Psoas muscle (tissue), 8 donors: ENCODE data around the gene GLB1L2. TPM values are rescaled to one million over a fixed set of nuclear protein-coding genes. Genes with fewer than 3 reads are reported as not detected.

Experiments used
- ATAC-seq, 4 donors: fragments of 200-7000 bp; cut with Tn5 transposase; one replicate each; pipeline ENCODE4 v1.9.1; 2020; ENCODE audit warnings: moderate library complexity in 3 of 4, mild to moderate bottlenecking in 2 of 4
- DNase-seq, 2 donors: peaks; one replicate each; pipeline ENCODE4 v3.0.0-alpha.2; 2020
- H3K27ac ChIP-seq: fragments of 200-600 bp; one replicate; pipeline ENCODE4 v1.8.0; 2022
- H3K27me3 ChIP-seq, 3 donors: fragments of 200-600 bp in 1 of 3; one replicate each; pipeline versions ENCODE4 v1.6.1 to v1.8.0; 2013 to 2022; ENCODE audit warnings: low read length in 2 of 3, mild to moderate bottlenecking in 2 of 3, moderate library complexity in 1 of 3; ENCODE audit not compliant: insufficient read depth in 3 of 3
- H3K36me3 ChIP-seq, 2 donors: fragments of 200-600 bp in 1 of 2; one replicate each; pipeline versions ENCODE4 v1.6.1 to v1.8.0; 2013 to 2022; ENCODE audit warnings: low read depth in 1 of 2, mild to moderate bottlenecking in 1 of 2, moderate library complexity in 1 of 2; ENCODE audit not compliant: insufficient read depth in 1 of 2
- H3K4me1 ChIP-seq: fragments of 200-600 bp; one replicate; pipeline ENCODE4 v1.8.0; 2022
- H3K4me3 ChIP-seq: fragments of 200-600 bp; one replicate; pipeline ENCODE4 v1.8.0; 2022; ENCODE audit warnings: mild to moderate bottlenecking
- H3K9me3 ChIP-seq: fragments of 200-600 bp; one replicate; pipeline ENCODE4 v1.8.0; 2022
- WGBS, 3 donors: extraction: QIAGEN DNeasy Blood & Tissue Kit; methylation state at CpG; one replicate each; pipeline versions ENCODE4 v1.1.6 to v1.1.7; 2013; 5-methylcytosine and 5-hydroxymethylcytosine counted together
- intact Hi-C, 2 donors: fragments of 100-400 bp; cut with DNase I; formaldehyde crosslinking; loops; one replicate each; pipeline versions ENCODE4 v1.11.0 to v1.14.2; 2022
- polyA plus RNA-seq, 3 donors: library from polyadenylated mRNA; stranded (reverse); fragments of 200-250 nt; gene quantifications; one replicate each; pipeline ENCODE4 v1.2.3, GENCODE V29; 2013
- total RNA-seq, 4 donors: library from RNA; stranded (reverse); fragmentation: NEBNext Ultra II Directional in 2 of 4; extraction: Animal tissue kit (Norgen Biotek cat#: 25700) in 2 of 4; gene quantifications; one replicate each; pipeline versions ENCODE4 v1.2.1 to v1.2.4, GENCODE V29; 2021 to 2023
- TF ChIP-seq, protein P1 (sequence below): fragments of 200-600 bp; IDR thresholded peaks from one replicate; pipeline ENCODE4 v1.8.0; 2022; ENCODE audit warnings: antibody characterized with exemption
- donor health status: healthy with polysubstance abuse.
- donor health status: DM: no; HTN: no; CAD: no; lungs with moderate emphysema.
- donor health status: Bipolar disorder and iron deficiency.
- donor health status: healthy.
- donor health status: DM: yes; HTN: yes; CAD: no.
- donor health status: DM: no; HTN: no; CAD: no.
- donor health status: DM: no; HTN: no; CAD: no.
- donor health status: DM: yes; HTN: yes; CAD: no.

GLB1L2 gene
- total and polyA plus RNA-seq, 7 donors, result 0.14 to 1.5 (median 0.91) TPM

DNA sequence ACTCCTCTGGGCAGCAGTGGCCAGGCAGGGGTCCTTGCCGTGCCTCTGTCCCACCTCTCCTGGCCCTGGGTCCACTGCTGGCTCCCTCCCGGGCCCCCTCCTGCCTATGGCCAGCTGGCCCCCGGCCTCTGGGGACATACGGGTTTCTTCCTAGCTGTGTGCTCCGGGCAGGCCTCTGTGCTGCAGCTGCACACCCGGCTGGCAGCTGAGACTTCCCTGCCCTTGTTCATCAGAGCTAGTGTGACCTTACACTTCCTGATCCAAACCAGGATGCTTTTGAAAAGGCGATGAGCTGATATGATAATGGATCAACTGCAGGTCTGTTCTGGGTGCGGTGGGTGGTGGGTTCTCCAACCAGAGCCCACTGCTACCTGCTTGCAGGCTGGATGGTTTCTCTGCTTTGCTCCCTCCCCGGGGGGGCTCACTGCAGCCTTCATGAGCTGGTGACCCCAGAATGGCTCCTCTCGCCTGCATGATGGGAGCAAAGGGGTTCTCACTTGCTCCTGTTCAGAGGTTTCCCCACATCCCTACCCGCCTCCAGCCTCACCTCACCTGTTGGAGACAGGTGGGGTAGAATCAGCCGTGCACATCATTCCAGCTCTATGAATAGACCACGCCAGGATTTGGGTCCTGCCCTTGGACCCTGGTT lies 67.0 kb downstream of the GLB1L2 start:
- no peaks in the 10 kb centered on the region for H3K4me1 ChIP-seq
- intact Hi-C loops, result no loop called here
- H3K27ac ChIP-seq, result no peak overlapping the region
- no peak overlapping the region for H3K4me3 ChIP-seq
- no peaks in the 10 kb centered on the region for H3K9me3 ChIP-seq
- no peaks in the 10 kb centered on the region for H3K36me3 ChIP-seq
- DNase-seq (no peak), ATAC-seq (no peak)
- WGBS, 3 donors, result 51 to 55% (median 55%) methylated on average over 13 of the region's 13 CpGs
- TF ChIP-seq, protein P1, sequence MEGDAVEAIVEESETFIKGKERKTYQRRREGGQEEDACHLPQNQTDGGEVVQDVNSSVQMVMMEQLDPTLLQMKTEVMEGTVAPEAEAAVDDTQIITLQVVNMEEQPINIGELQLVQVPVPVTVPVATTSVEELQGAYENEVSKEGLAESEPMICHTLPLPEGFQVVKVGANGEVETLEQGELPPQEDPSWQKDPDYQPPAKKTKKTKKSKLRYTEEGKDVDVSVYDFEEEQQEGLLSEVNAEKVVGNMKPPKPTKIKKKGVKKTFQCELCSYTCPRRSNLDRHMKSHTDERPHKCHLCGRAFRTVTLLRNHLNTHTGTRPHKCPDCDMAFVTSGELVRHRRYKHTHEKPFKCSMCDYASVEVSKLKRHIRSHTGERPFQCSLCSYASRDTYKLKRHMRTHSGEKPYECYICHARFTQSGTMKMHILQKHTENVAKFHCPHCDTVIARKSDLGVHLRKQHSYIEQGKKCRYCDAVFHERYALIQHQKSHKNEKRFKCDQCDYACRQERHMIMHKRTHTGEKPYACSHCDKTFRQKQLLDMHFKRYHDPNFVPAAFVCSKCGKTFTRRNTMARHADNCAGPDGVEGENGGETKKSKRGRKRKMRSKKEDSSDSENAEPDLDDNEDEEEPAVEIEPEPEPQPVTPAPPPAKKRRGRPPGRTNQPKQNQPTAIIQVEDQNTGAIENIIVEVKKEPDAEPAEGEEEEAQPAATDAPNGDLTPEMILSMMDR, result no peak
- peaks cover 0 to 16% (median 6%) of the 10 kb centered on the region in 3 donors for H3K27me3 ChIP-seq

DNA sequence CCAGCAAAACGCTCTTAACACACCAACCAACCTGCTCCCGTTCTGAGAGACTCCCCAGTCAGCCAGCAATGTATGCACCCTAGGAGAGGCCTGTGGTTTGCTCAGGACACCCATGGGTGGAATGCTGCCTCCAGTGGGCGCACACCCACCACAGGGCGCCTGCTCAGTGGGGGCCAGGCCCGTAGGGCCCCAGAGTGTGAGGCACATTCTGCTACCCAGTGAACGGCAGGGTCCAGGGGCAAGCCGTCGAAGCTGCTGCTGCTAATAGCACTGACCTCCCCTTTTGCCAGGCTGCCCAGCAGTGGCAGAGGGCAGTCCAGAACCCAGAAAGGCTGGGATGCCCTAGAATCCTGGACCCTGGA lies 67.5 kb downstream of the GLB1L2 start:
- Histone ChIP-seq H3K4me3 (no peak overlapping the region), H3K36me3 (no peaks in the 10 kb centered on the region), H3K9me3 (no peaks in the 10 kb centered on the region), H3K4me1 (no peaks in the 10 kb centered on the region), H3K27me3 (peaks cover 0 to 16% (median 6%) of the 10 kb centered on the region in 3 donors), H3K27ac (no peak overlapping the region)
- intact Hi-C loops, result no loop called here
- TF ChIP-seq, protein P1, result no peak
- DNase-seq, result no peak
- no peak for ATAC-seq
- 75 to 86% (median 82%) methylated on average over 8 of the region's 8 CpGs for WGBS, 3 donors

DNA sequence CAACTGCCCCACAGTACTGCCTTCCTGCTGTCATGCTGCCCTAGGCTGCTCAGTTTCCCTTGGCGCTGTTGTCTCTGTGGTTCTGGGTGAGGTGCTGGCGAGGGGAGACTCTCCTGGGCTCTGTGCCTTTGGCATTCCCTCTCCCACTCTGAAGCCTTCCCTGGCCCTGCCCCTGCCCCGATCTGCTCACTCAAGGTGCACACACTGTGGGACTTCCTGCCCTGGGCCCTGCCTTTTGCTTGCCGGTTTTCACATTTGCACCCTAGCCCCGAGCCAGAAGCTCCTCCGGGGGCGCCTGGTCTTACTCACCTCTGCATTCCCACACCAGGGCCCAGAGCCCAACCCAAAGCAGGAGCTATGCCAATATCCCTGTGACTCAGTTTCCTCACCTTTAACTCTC lies 68.2 kb downstream of the GLB1L2 start:
- Histone ChIP-seq H3K4me1 (no peaks in the 10 kb centered on the region), H3K4me3 (no peak overlapping the region), H3K9me3 (no peaks in the 10 kb centered on the region), H3K36me3 (no peaks in the 10 kb centered on the region), H3K27me3 (peaks cover 0 to 16% (median 6%) of the 10 kb centered on the region in 3 donors), H3K27ac (no peak overlapping the region)
- TF ChIP-seq, protein P1, result no peak
- intact Hi-C loops, result no loop called here
- no peak for ATAC-seq
- no peak for DNase-seq
- WGBS, 3 donors, result 76 to 80% (median 79%) methylated on average over 7 of the region's 7 CpGs

DNA sequence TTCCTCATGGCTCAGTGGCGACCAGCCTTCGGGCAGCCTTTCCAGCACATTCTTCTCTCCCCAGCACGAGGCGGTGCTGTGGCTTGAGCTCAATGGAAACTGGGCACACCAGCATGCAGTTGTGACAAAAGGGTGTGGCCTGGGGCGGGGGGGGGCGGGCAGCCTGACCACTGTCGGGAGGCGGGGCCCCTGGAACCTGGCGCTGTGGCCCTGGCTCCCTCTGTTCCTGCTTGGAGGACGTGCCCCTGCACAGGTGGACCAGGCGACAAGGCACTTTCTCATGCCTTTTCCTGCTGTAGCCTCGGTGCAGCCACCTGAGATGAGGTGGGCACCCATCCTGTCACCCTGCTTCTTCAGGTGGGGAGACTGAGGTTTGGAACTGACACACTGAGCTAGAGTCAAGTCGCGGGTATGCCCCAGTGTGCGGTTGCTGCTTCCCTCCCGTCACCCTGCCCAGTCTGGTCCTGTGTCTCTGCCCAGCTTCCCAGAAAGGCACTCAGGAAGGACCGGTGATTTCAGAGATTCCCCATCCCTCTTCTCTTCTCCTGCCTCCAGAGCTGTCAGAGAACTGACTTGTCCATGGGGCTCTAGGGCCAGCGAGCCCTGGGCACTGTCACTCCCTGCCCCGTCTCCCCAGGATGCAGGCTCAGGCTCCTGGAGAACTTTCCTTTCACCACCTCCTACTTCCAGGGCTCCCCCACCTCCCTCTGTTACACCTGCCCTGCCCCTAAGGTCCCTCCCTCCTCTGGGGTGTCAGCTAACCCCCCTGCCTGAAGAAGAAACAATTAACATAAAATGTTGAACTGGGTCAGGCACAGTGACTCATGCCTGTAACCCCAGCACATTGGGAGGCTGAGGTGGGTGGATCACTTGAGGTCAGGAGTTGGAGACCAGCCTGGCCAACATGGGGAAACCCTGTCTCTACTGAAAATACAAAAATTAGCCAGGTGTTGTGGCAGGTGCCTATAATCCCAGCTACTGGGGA lies 70.3 kb downstream of the GLB1L2 start:
- DNase-seq (no peak), ATAC-seq (no peak)
- WGBS, 3 donors, result 63 to 70% (median 64%) methylated on average over 16 to 19 of the region's 19 CpGs
- Histone ChIP-seq H3K27ac (no peak overlapping the region), H3K9me3 (no peaks in the 10 kb centered on the region), H3K27me3 (peaks cover 0 to 30% (median 9%) of the 10 kb centered on the region in 3 donors), H3K36me3 (no peaks in the 10 kb centered on the region), H3K4me3 (no peak overlapping the region), H3K4me1 (no peaks in the 10 kb centered on the region)
- intact Hi-C loops, result no loop called here
- TF ChIP-seq, protein P1, result no peak
